GM21360 (cell line): Measurements from ENCODE around the gene ZBED4.

ENCODE experiments used
- ATAC-seq: cut with Tn5 transposase; IDR thresholded peaks from one replicate; pipeline ENCODE4 v1.9.1; 2021; ENCODE audit warnings: mild to moderate bottlenecking, moderate library complexity; ENCODE audit not compliant: unreplicated experiment

ZBED4 gene

GRCh38 chr22:49900441-49901230 lies 47.0 kb downstream of the ZBED4 start:
- ATAC-seq = no peak

GRCh38 chr22:49901457-49901856 lies 47.8 kb downstream of the ZBED4 start:
- ATAC-seq = no peak

GRCh38 chr22:49903322-49904039 lies 49.8 kb downstream of the ZBED4 start:
- no peak for ATAC-seq

GRCh38 chr22:49904040-49904369 lies 50.4 kb downstream of the ZBED4 start:
- ATAC-seq = no peak

- no peak for ATAC-seq
Observed at GRCh38 chr22:49905465-49905864, 51.8 kb downstream of the ZBED4 start.

GRCh38 chr22:49906071-49906798 lies 52.6 kb downstream of the ZBED4 start:
- no peak for ATAC-seq

- no peak for ATAC-seq
Observed at GRCh38 chr22:49906799-49907290, 53.2 kb downstream of the ZBED4 start.

GRCh38 chr22:49907807-49908206 lies 54.2 kb downstream of the ZBED4 start:
- no peak for ATAC-seq

- ATAC-seq = no peak
Observed at GRCh38 chr22:49909476-49910205, 56.0 kb downstream of the ZBED4 start.

- ATAC-seq = no peak
Observed at GRCh38 chr22:49910229-49911155, 56.8 kb downstream of the ZBED4 start.

GRCh38 chr22:49911881-49912625 lies 58.4 kb downstream of the ZBED4 start:
- ATAC-seq = no peak

- ATAC-seq = no peak
Observed at GRCh38 chr22:49913026-49913425, 59.4 kb downstream of the ZBED4 start.

GRCh38 chr22:49913446-49913845 lies 59.8 kb downstream of the ZBED4 start:
- ATAC-seq = no peak

GRCh38 chr22:49914256-49914655 lies 60.6 kb downstream of the ZBED4 start:
- no peak for ATAC-seq

GRCh38 chr22:49915610-49916009 lies 62.0 kb downstream of the ZBED4 start:
- no peak for ATAC-seq

GRCh38 chr22:49916831-49917230 lies 63.2 kb downstream of the ZBED4 start:
- no peak for ATAC-seq

- peak; percentile 85 for ATAC-seq
Observed at GRCh38 chr22:49917974-49918910, 64.6 kb downstream of the ZBED4 start, which contains the start of the genes ALG12 and CRELD2. Gene ALG12, minus strand, starts transcription at chr22:49918438. Its CDS starts 4,673 bp downstream, at chr22:49913765. Gene CRELD2, plus strand, starts transcription at chr22:49918634. Its CDS starts 136 bp downstream, at chr22:49918770.
